Endodermal cell (in vitro differentiated cells): Measurements from ENCODE around the gene MBTPS1. TPM values are rescaled to one million over a fixed set of nuclear protein-coding genes. Genes with fewer than 3 reads are reported as not detected.

Source experiments
- DNase-seq: peaks from one replicate; pipeline ENCODE4 v3.0.0-alpha.2; 2017
- H3K27ac ChIP-seq: 2 replicates; pipeline ENCODE4 v1.5.1; 2013; ENCODE audit warnings: mild to moderate bottlenecking, low read depth, low read length, moderate library complexity
- H3K27me3 ChIP-seq: 2 replicates; pipeline ENCODE4 v1.6.1; 2013; ENCODE audit warnings: mild to moderate bottlenecking, low read length, moderate library complexity; ENCODE audit not compliant: insufficient read depth, control insufficient read depth, poor library complexity, severe bottlenecking
- H3K36me3 ChIP-seq: 2 replicates; pipeline ENCODE4 v1.7.0; 2013; ENCODE audit warnings: mild to moderate bottlenecking, low read length, moderate library complexity; ENCODE audit not compliant: control insufficient read depth, insufficient read depth
- H3K4me1 ChIP-seq: one replicate; pipeline ENCODE4 v1.7.0; 2013; ENCODE audit warnings: low read length; ENCODE audit not compliant: control insufficient read depth, insufficient read depth
- H3K4me3 ChIP-seq: 2 replicates; pipeline ENCODE4 v1.5.1; 2013; ENCODE audit warnings: mild to moderate bottlenecking, low read length, moderate library complexity
- H3K9ac ChIP-seq: 2 replicates; pipeline ENCODE4 v1.6.1; 2013; ENCODE audit warnings: mild to moderate bottlenecking, low read length, moderate library complexity; ENCODE audit not compliant: poor library complexity, severe bottlenecking; ENCODE audit errors: extremely low read depth
- H3K9me3 ChIP-seq: 2 replicates; pipeline ENCODE4 v1.6.1; 2013; ENCODE audit warnings: mild to moderate bottlenecking, low read length, moderate library complexity; ENCODE audit not compliant: control insufficient read depth
- H3K27ac Mint-ChIP-seq: 2 replicates; pipeline ENCODE4 v1.8.0; 2020; ENCODE audit warnings: mixed read lengths
- H3K27me3 Mint-ChIP-seq: 2 replicates; pipeline ENCODE4 v1.8.0; 2021; ENCODE audit warnings: mild to moderate bottlenecking, mixed read lengths; ENCODE audit not compliant: insufficient read depth
- H3K36me3 Mint-ChIP-seq: 2 replicates; pipeline ENCODE4 v1.8.0; 2020; ENCODE audit warnings: low read depth, mixed read lengths
- H3K4me1 Mint-ChIP-seq: 2 replicates; pipeline ENCODE4 v1.8.0; 2020; ENCODE audit warnings: mixed read lengths
- H3K4me3 Mint-ChIP-seq: 2 replicates; pipeline ENCODE4 v1.8.0; 2020; ENCODE audit warnings: mild to moderate bottlenecking, moderate library complexity, mixed read lengths
- H3K9me3 Mint-ChIP-seq: 2 replicates; pipeline ENCODE4 v1.8.0; 2020; ENCODE audit warnings: mild to moderate bottlenecking, mixed read lengths
- WGBS, 2 experiments: methylation state at CpG; one replicate each; pipeline versions ENCODE4 v1.1.5 to v1.1.7; 2013; ENCODE audit warnings: missing lambda C conversion rate in 2 of 2, mixed read lengths in 1 of 2; ENCODE audit not compliant: insufficient coverage in 1 of 2, insufficient read length in 1 of 2; 5-methylcytosine and 5-hydroxymethylcytosine counted together
- total RNA-seq, 2 donors: library from RNA; stranded (reverse); fragmentation: NEBNext Ultra II Directional in 1 of 2; extraction: Animal tissue kit (Norgen Biotek cat#: 25700) in 1 of 2; gene quantifications; 2 replicates in 1 of 2; 3 replicates in 1 of 2; pipeline ENCODE4 v1.2.1, GENCODE V29; 2021
- TF ChIP-seq, protein P1 (sequence below): fragments of 200-600 bp; sonication (generic); conservative IDR thresholded peaks from 2 replicates; pipeline ENCODE4 v1.5.0; 2021; ENCODE audit warnings: antibody characterized with exemption, mild to moderate bottlenecking

MBTPS1 gene
- total RNA-seq, 2 donors from 2014 or later, result 59.7 to 62.9 TPM

DNA sequence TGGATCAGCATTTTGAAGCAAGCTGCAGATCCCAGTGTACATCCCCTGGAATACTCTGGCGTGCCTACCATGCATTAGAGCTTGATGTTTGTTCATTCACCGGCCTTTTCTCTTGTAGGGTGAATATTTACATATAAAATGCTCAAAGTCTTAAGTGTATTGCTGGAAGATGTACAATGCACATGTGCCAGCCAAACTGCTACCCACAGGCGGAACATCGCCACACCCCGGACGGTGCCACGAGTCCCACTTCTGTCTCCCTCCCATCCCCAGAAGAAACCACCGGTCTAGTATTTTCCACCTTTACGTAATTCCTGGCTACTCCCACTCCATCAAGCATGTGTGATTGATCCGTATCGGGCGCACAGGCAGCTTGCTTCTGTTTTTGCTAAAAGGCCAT, 78.3 kb downstream of the MBTPS1 start:
- H3K4me3 ChIP-seq, result no peak overlapping the region
- Mint-ChIP-seq H3K27me3 (peaks cover 64% of the 10 kb centered on the region), H3K9me3 (peaks cover 11% of the 10 kb centered on the region), H3K36me3 (no peaks in the 10 kb centered on the region), H3K27ac (no peak overlapping the region), H3K4me1 (peaks cover 11% of the 10 kb centered on the region), H3K4me3 (no peak overlapping the region)
- DNase-seq, result no peak
- H3K27ac ChIP-seq, result no peak overlapping the region
- WGBS, 2 experiments, result 94 to 97% methylated on average over 12 of the region's 12 CpGs
- H3K27me3 ChIP-seq, result peaks cover 50% of the 10 kb centered on the region
- peaks cover 8% of the 10 kb centered on the region for H3K4me1 ChIP-seq
- H3K36me3 ChIP-seq, result no peaks in the 10 kb centered on the region
- TF ChIP-seq, protein P1, sequence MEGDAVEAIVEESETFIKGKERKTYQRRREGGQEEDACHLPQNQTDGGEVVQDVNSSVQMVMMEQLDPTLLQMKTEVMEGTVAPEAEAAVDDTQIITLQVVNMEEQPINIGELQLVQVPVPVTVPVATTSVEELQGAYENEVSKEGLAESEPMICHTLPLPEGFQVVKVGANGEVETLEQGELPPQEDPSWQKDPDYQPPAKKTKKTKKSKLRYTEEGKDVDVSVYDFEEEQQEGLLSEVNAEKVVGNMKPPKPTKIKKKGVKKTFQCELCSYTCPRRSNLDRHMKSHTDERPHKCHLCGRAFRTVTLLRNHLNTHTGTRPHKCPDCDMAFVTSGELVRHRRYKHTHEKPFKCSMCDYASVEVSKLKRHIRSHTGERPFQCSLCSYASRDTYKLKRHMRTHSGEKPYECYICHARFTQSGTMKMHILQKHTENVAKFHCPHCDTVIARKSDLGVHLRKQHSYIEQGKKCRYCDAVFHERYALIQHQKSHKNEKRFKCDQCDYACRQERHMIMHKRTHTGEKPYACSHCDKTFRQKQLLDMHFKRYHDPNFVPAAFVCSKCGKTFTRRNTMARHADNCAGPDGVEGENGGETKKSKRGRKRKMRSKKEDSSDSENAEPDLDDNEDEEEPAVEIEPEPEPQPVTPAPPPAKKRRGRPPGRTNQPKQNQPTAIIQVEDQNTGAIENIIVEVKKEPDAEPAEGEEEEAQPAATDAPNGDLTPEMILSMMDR, result no peak
- no peak overlapping the region for H3K9ac ChIP-seq
- peaks cover 5% of the 10 kb centered on the region for H3K9me3 ChIP-seq

DNA sequence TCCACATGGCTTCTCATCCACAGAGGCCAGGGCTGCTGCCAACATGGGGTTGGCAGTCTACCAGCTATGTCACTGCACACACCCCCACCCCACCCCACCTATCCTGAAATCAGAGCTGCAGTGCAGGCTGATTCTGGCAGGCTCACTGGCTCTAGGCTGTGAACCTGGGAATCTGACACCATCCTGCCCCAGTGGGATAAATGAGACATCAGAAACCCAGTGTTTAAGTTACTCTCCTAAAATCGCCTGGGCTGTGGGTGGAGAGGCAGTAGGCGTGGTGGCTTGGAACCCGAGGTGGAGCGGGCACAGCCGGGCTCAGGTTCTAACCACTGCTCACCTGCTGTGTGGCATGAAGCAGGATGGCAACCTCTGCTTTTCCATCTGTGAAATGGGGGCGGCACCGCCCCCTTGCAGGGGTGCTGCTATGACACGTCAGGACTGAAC, 79.7 kb downstream of the MBTPS1 start:
- DNase-seq, result no peak
- H3K27ac Mint-ChIP-seq, result no peak overlapping the region
- 92 to 96% methylated on average over 6 to 8 of the region's 8 CpGs for whole genome bisulfite sequencing, 2 experiments
- H3K4me3 Mint-ChIP-seq, result no peak overlapping the region
- peaks cover 37% of the 10 kb centered on the region for H3K27me3 ChIP-seq
- peaks cover 11% of the 10 kb centered on the region for H3K9me3 Mint-ChIP-seq
- H3K4me1 ChIP-seq, result no peaks in the 10 kb centered on the region
- H3K27ac ChIP-seq, result no peak overlapping the region
- H3K9me3 ChIP-seq, result peaks cover 5% of the 10 kb centered on the region
- H3K9ac ChIP-seq, result no peak overlapping the region
- H3K4me1 Mint-ChIP-seq, result peaks cover 4% of the 10 kb centered on the region
- no peak overlapping the region for H3K4me3 ChIP-seq
- H3K36me3 Mint-ChIP-seq, result no peaks in the 10 kb centered on the region
- TF ChIP-seq, protein P1, result no peak
- H3K36me3 ChIP-seq, result no peaks in the 10 kb centered on the region
- peaks cover 51% of the 10 kb centered on the region for H3K27me3 Mint-ChIP-seq

DNA sequence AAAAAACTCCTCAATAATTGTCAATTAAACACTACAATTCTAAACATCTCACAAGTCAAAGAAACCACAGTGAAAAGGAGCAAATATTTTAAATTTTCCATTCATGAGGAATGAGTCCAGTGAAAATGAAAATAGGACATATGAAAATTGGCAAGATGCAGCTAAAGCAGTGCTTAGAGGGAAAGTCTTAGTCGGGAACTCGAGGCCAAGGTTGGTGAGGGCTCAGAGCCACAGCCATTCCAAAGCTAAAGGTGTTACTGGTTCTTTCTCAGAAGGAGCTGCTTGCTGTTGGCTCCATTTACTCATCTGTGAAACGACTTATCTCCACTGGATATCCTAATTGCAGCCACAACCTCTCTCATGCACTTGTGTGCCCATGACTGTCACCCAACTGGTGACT, 80.6 kb downstream of the MBTPS1 start:
- H3K27me3 ChIP-seq, result peaks cover 29% of the 10 kb centered on the region
- Mint-ChIP-seq H3K36me3 (no peaks in the 10 kb centered on the region), H3K4me3 (no peak overlapping the region), H3K27ac (no peak overlapping the region), H3K4me1 (peaks cover 4% of the 10 kb centered on the region), H3K27me3 (peaks cover 42% of the 10 kb centered on the region), H3K9me3 (peaks cover 11% of the 10 kb centered on the region)
- H3K9me3 ChIP-seq, result peaks cover 5% of the 10 kb centered on the region
- H3K36me3 ChIP-seq, result no peaks in the 10 kb centered on the region
- no peak overlapping the region for H3K9ac ChIP-seq
- WGBS, 2 experiments, result 89 to 92% methylated on average over 3 of the region's 3 CpGs
- DNase-seq, result no peak
- TF ChIP-seq, protein P1, result no peak
- no peak overlapping the region for H3K4me3 ChIP-seq
- H3K27ac ChIP-seq, result no peak overlapping the region
- no peaks in the 10 kb centered on the region for H3K4me1 ChIP-seq
